Endothelial cell of umbilical vein (primary cell): Measurements from ENCODE around the gene SH3BP5L. TPM values are rescaled to one million over a fixed set of nuclear protein-coding genes. Genes with fewer than 3 reads are reported as not detected.

Experiments
- BruUV-seq: library from RNA; stranded (reverse); fragments of 400-500 nt; replicated peaks from 2 replicates; lab custom pipeline; 2021; lab: Mats Ljungman, UMichigan
- CTCF ChIA-PET: fragments of 300-600, 350-600 bp; sonication (Branson Sonifier 250); formaldehyde crosslinking; loops from one replicate; lab custom pipeline; 2021; ENCODE audit warnings: antibody characterized with exemption, inconsistent platforms; lab: Charles Lee
- POLR2A ChIA-PET: fragments of 300-600, 350-600 bp; sonication (Branson Sonifier 250); formaldehyde crosslinking; loops from one replicate; lab custom pipeline; 2021; ENCODE audit warnings: antibody characterized with exemption, inconsistent platforms; lab: Charles Lee
- DNase-seq: peaks from one replicate; pipeline ENCODE4 v3.0.0-alpha.2; 2011; ENCODE audit warnings: low read depth, low spot score
- FAIRE-seq: peaks from 2 replicates; lab custom pipeline; 2011; peaks lifted over from hg19 to GRCh38; lab: Jason Lieb, UNC
- H2AFZ ChIP-seq: 2 replicates; pipeline ENCODE4 v1.6.0; 2012; ENCODE audit warnings: low read depth, low read length, control low read depth, inconsistent platforms
- H3K27ac ChIP-seq: 2 replicates; pipeline ENCODE4 v1.5.1; 2011; ENCODE audit warnings: low read depth, mild to moderate bottlenecking, control low read depth, low read length, moderate library complexity; ENCODE audit not compliant: insufficient read depth
- H3K27me3 ChIP-seq, 2 experiments: 2 replicates each; pipeline versions ENCODE4 v1.6.0 to v1.6.1; 2011; ENCODE audit warnings: low read length in 2 of 2, mixed read lengths in 1 of 2; ENCODE audit not compliant: control insufficient read depth in 2 of 2, insufficient read depth in 2 of 2
- H3K36me3 ChIP-seq, 2 experiments: 2 replicates in 1 of 2; 3 replicates in 1 of 2; pipeline ENCODE4 v1.5.1; 2011; ENCODE audit warnings: low read length in 2 of 2, mild to moderate bottlenecking in 1 of 2, moderate library complexity in 1 of 2; ENCODE audit not compliant: control insufficient read depth in 2 of 2, insufficient read depth in 2 of 2; ENCODE audit errors: extremely low read depth in 1 of 2
- H3K4me1 ChIP-seq: 3 replicates; pipeline ENCODE4 v1.5.1; 2011; ENCODE audit warnings: mild to moderate bottlenecking, low read length; ENCODE audit not compliant: control insufficient read depth, insufficient read depth; ENCODE audit errors: extremely low read depth
- H3K4me2 ChIP-seq: 2 replicates; pipeline ENCODE4 v1.6.1; 2011; ENCODE audit warnings: low read length, control low read depth, mixed read lengths; ENCODE audit not compliant: insufficient read depth
- H3K4me3 ChIP-seq, 3 experiments: fragments of 200-600 bp in 1 of 3; sonication (generic), shearing (Covaris generic) in 1 of 3; replicated peaks in 1 of 3; 2 replicates each; pipeline ENCODE4 v1.5.1; 2011 to 2016; ENCODE audit warnings: control low read depth in 3 of 3, low read length in 3 of 3, mild to moderate bottlenecking in 2 of 3, inconsistent platforms in 1 of 3, low read depth in 1 of 3, moderate library complexity in 1 of 3; ENCODE audit not compliant: insufficient read depth in 1 of 3
- H3K79me2 ChIP-seq: 2 replicates; pipeline ENCODE4 v1.6.0; 2012; ENCODE audit warnings: low read length, inconsistent platforms; ENCODE audit not compliant: control insufficient read depth, insufficient read depth
- H3K9ac ChIP-seq: replicated peaks from 2 replicates; pipeline ENCODE3; 2011; ENCODE audit warnings: low read length, control low read depth; ENCODE audit not compliant: insufficient read depth; ENCODE audit errors: extremely low read depth
- H3K9me1 ChIP-seq: replicated peaks from 3 replicates; pipeline ENCODE4 v1.6.0; 2011; ENCODE audit warnings: mild to moderate bottlenecking, low read length; ENCODE audit not compliant: control insufficient read depth, insufficient read depth; ENCODE audit errors: extremely low read depth
- H3K9me3 ChIP-seq: replicated peaks from 2 replicates; pipeline ENCODE4 v1.5.1; 2012; ENCODE audit warnings: low read length, inconsistent platforms; ENCODE audit not compliant: control insufficient read depth, insufficient read depth
- H4K20me1 ChIP-seq: replicated peaks from 2 replicates; pipeline ENCODE3; 2011; ENCODE audit warnings: mild to moderate bottlenecking, low read length; ENCODE audit not compliant: control insufficient read depth, insufficient read depth; ENCODE audit errors: extremely low read depth
- CTCF ChIP-seq, 2 donors: IDR thresholded peaks; 1 replicate in 1 of 2; 2 replicates in 1 of 2; pipeline ENCODE4 v1.5.1; 2011; ENCODE audit warnings: low read length in 2 of 2, mild to moderate bottlenecking in 2 of 2, moderate library complexity in 2 of 2, control low read depth in 1 of 2, inconsistent platforms in 1 of 2, low read depth in 1 of 2; ENCODE audit not compliant: insufficient read depth in 1 of 2; ENCODE audit errors: extremely low read depth in 1 of 2
- EZH2 ChIP-seq: IDR thresholded peaks from 2 replicates; pipeline ENCODE4 v1.6.1; 2012; ENCODE audit warnings: borderline replicate concordance, low read depth, mild to moderate bottlenecking, moderate library complexity, low read length, inconsistent platforms; ENCODE audit not compliant: severe bottlenecking
- FOS ChIP-seq: IDR thresholded peaks from 2 replicates; pipeline ENCODE4 v1.6.1; 2011; ENCODE audit warnings: mild to moderate bottlenecking, low read length, moderate library complexity, borderline replicate concordance; ENCODE audit not compliant: insufficient read depth
- GATA2 ChIP-seq: IDR thresholded peaks from 2 replicates; pipeline ENCODE4 v1.7.0; 2011; ENCODE audit warnings: low read depth, mild to moderate bottlenecking, moderate library complexity, mixed read lengths, low read length; ENCODE audit not compliant: insufficient read length, insufficient read depth
- JUN ChIP-seq: IDR thresholded peaks from 2 replicates; pipeline ENCODE4 v1.6.1; 2011; ENCODE audit warnings: borderline replicate concordance, low read depth; ENCODE audit not compliant: insufficient read length, insufficient read depth
- MAX ChIP-seq: IDR thresholded peaks from 2 replicates; pipeline ENCODE4 v1.6.1; 2011; ENCODE audit not compliant: insufficient read depth, insufficient read length
- MYC ChIP-seq: IDR thresholded peaks from one replicate; pipeline ENCODE4 v1.6.1; 2011; ENCODE audit warnings: mild to moderate bottlenecking, low read depth, low read length
- POLR2A ChIP-seq: IDR thresholded peaks from 2 replicates; pipeline ENCODE4 v1.6.1; 2012; ENCODE audit warnings: low read depth, mild to moderate bottlenecking, control low read depth, low read length
- POLR2AphosphoS5 ChIP-seq: IDR thresholded peaks from 2 replicates; pipeline ENCODE4 v1.6.1; 2012; ENCODE audit warnings: low read depth, mild to moderate bottlenecking, control low read depth, low read length, moderate library complexity; ENCODE audit not compliant: insufficient read depth
- dilution Hi-C: fragments of 300-500 bp; cut with MboI; formaldehyde crosslinking; loops from one replicate; pipeline ENCODE4 v1.15.0; 2019; ENCODE audit warnings: low sequenced_read_pairs; ENCODE audit not compliant: extremely low pct_ligation_motif_present
- intact Hi-C: fragments of 100-400 bp; cut with micrococcal nuclease; formaldehyde crosslinking; loops from one replicate; pipeline ENCODE4 v1.10.0; 2022
- polyA plus RNA-seq, 4 experiments: library from polyadenylated mRNA; depleted of rRNA in 3 of 4; stranded (reverse) in 3 of 4; unstranded in 1 of 4; fragments of >200 nt; gene quantifications; 2 replicates each; pipeline versions ENCODE4 v1.2.1 to v1.2.3, GENCODE V29; 2011 to 2012; ENCODE audit warnings: missing spikeins in 1 of 4
- total RNA-seq: library from RNA; stranded (reverse); gene quantifications from 2 replicates; pipeline ENCODE4 v1.2.3, GENCODE V29; 2021

Gene SH3BP5L
- total and polyA plus RNA-seq, 2 donors (not counting 3 experiments of a cell fraction or from before 2014, with no cell fraction given): 24.7 TPM

- Histone ChIP-seq H3K4me2 (no peak overlapping the region), H3K27me3 (no peaks in the 10 kb centered on the region), H2AFZ (no peak overlapping the region), H3K9me3 (no peaks in the 10 kb centered on the region), H3K9me1 (no peaks in the 10 kb centered on the region), H4K20me1 (no peaks in the 10 kb centered on the region), H3K79me2 (no peaks in the 10 kb centered on the region), H3K27ac (no peak overlapping the region), H3K4me1 (no peaks in the 10 kb centered on the region), H3K9ac (no peak overlapping the region), H3K36me3 (no peaks in the 10 kb centered on the region), H3K4me3 (no peak overlapping the region)
- FAIRE-seq (no peak), DNase-seq (no peak)
- dilution Hi-C loops: no loop called here
- no peak for TF ChIP-seq MYC
- TF ChIP-seq GATA2: no peak
- TF ChIP-seq MAX: no peak
- no peak for TF ChIP-seq CTCF (IDR thresholded peaks at IDR 0.05; ENCODE audit: extremely low read depth in 1 of 2, insufficient read depth in 1 of 2, low read depth in 1 of 2, low read length in 2 of 2)
- TF ChIP-seq POLR2AphosphoS5: no peak
- TF ChIP-seq POLR2A: no peak
- TF ChIP-seq FOS: no peak
- TF ChIP-seq EZH2: no peak
- no peak for TF ChIP-seq JUN
- intact Hi-C loops: no loop called here
- POLR2A ChIA-PET: no interaction called here
- CTCF ChIA-PET: no interaction called here
- BruUV-seq: no TSS peak
Measured at GRCh38 chr1:248787430-248787829, 38.3 kb downstream of the SH3BP5L start.
